GM19372 (cell line): Measurements from ENCODE around the gene CGNL1.

Experiments
- ATAC-seq: cut with Tn5 transposase; IDR thresholded peaks from one replicate; pipeline ENCODE4 v1.9.1; 2021; ENCODE audit warnings: mild to moderate bottlenecking, low read depth, moderate library complexity; ENCODE audit not compliant: unreplicated experiment

The CGNL1 gene

GRCh38 chr15:57559875-57560274, 183.6 kb downstream of the CGNL1 start:
- ATAC-seq: no peak

DNA sequence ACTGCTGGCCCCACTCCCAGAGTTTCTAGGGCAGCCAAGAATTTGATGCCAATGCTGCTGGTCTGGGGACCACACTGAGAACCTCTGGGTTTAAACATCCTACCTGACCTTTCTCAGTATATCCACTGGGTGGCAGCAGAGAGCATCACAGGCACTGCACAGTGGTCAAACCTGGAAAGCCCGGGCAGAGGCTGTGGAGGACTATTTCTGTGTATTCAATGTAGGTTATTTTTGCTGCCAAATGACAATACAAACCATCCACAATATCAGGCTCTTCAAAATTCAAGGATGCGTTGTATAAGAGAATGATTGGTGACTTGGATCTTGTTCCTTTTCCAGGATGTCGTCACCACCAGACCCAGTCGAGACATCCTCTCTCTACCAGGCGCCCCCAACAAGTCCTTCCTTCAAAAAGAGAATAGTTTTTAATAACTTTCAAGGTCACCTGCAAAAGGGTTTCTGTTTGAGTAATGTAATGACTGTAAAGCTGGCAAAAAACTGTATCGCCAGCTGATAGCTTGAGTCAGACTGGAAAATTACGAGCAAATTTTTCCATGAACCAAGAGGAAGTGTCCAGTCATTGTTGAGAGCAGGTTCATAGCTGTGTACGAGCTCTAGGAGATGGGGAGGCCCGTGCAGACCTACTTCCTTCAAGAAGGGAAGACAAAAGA, 184.9 kb downstream of the CGNL1 start:
- ATAC-seq: peak; percentile 85

DNA sequence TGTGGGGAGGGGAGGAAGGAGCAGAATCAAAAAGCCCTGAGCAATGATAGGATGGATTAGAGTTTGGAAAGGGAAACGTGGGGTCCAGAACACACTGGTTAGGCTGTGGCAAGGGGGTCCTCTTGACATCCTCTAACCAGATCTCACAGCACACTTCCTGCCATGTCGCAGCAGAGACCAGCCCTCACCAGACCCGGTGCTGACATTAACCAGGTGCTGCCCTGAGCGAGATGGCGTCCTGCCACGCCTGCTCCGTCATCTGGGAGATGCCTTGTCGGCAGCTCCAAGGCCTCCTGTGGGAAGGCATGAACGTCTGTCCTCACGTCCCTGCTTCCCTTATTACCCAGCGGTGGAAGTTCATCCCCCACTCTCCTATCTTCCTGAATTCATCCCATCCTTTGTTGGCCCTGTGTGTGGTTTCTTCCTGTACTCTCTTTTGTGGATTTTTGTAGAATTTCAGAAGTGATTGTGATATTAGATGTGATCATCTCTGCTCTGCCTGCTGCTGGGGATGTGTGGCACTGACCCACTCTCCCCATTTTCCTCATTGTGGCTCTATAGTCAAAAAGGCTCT, 186.0 kb downstream of the CGNL1 start:
- ATAC-seq: no peak

DNA sequence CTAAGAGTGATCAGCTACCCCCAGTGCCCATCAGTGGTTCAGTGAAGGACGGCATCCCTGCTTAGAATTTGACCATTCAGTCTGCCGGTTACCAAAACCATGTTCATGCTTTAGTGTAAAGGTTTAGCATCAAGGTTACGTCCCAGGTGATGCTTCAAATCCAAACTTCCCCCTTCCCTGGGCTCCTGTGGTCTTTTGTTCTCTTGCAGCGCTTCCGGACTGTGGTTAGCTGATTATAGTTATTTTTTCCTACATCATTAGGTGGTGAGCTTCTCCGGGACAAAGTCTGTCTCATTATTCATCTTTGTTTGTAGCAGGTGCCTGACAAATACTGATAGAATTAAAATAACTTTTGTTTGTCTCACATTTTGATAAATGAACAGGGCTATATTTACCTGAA, 187.1 kb downstream of the CGNL1 start:
- ATAC-seq: no peak

DNA sequence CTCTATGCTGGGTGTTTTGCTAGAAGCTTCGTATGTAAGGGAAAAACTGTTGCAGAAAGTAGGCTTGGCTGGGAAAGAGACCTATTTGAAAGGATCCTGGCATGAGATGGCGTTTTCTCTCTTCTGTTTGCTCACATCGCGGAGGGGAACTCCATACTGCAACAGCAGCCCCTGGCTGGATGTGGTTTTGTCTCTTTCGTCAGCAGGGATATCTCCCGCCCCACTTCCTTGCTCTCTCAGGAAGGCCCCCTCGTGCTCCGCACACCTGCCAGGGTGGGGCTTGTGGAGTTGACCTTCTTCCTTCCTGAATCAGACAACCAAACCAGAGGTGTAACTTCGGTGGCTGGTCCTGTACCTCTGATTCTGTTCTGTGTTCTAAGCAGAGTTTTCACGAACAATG, 189.0 kb downstream of the CGNL1 start:
- ATAC-seq: no peak

GRCh38 chr15:57566834-57567233, 190.5 kb downstream of the CGNL1 start:
- no peak for ATAC-seq

DNA sequence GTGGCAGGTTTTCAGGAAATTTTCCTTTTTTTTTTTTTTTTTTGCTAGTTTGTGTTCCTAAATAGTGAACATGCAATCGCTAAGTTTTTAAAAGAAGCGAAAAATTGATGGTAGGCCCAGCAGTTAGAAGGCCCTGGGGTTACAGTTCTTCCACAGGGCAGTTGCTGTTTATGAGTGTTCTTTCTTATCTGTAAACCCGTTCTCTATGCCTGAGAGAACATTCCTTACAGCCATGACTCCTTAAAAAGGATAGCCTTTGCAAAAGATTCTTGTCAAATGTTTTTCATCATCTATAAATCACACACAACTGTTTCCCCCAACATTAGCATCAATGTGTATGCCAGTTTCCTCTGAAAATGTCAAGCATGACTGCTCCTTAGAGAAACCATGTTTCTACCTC, 191.6 kb downstream of the CGNL1 start:
- ATAC-seq: no peak

GRCh38 chr15:57568299-57568698, 192.0 kb downstream of the CGNL1 start:
- no peak for ATAC-seq

- ATAC-seq: no peak
These were observed 194.0 kb downstream of the CGNL1 start for GRCh38 chr15:57570340-57570739.

- ATAC-seq: no peak
These were observed 194.7 kb downstream of the CGNL1 start for GRCh38 chr15:57570994-57571393.

- ATAC-seq: no peak
These were observed 195.4 kb downstream of the CGNL1 start for GRCh38 chr15:57571725-57572124.

DNA sequence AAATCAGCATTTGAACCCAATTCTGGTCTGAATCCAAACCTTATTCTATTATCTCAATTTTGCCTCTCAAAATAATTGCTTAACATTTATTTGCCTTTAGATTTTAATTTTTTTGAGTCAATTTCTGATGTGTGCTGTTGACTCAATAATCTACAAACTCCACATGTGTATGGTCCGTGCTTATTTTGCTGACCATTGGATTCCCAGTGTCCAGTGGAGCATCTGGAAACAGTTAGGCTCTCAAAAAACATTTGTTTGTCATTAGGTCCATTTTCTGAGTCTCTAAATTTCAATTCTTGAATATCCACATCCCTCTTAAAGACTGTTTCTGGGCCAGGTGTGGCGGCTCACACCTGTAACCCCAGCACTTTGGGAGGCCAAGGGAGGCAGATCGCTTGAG, 196.2 kb downstream of the CGNL1 start:
- no peak for ATAC-seq

GRCh38 chr15:57573151-57573550, 196.8 kb downstream of the CGNL1 start:
- no peak for ATAC-seq

DNA sequence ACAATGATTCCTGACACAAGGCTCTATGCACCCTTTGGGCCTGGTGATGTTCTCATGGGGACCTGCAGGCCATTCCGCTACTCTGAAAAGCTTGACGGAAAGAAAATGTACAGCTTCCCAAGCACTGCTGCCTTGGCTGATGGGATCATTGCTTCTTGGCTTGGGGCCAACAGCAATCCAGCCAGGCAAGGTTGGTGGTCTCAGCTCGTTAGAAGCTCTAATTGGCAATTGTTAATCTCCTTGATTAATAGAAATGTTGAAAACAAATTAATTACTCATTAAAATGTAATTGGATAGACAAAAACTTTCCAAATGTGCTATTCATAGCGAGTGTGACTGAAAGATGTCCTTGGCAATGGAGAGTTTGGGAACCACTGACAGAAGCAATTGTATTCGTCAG, 199.1 kb downstream of the CGNL1 start:
- ATAC-seq: no peak

- no peak for ATAC-seq
These were observed 202.1 kb downstream of the CGNL1 start for GRCh38 chr15:57578288-57578900.

GRCh38 chr15:57580428-57580827, 204.1 kb downstream of the CGNL1 start:
- no peak for ATAC-seq

DNA sequence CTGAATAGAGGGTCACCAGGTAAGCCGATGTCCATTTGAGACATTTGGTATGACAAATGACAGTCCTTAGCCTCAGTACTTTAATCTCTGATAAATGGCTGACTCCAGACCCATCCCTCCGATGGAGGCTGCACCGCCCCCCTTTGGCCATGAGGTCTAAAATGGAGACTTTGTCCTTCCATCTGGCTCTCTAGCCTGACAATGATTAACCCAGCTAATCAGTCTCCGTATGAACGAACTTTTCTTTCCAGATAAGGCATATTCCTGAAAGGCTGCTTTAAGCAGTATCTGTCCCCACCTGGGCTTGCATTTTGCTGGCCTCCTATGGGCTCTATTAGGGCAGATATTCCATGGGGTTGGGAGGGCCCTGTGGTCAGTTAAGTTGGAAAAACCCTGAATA, 204.6 kb downstream of the CGNL1 start:
- no peak for ATAC-seq

GRCh38 chr15:57582090-57582489, 205.8 kb downstream of the CGNL1 start:
- ATAC-seq: no peak

- no peak for ATAC-seq
These were observed 207.0 kb downstream of the CGNL1 start for GRCh38 chr15:57583282-57583681.

DNA sequence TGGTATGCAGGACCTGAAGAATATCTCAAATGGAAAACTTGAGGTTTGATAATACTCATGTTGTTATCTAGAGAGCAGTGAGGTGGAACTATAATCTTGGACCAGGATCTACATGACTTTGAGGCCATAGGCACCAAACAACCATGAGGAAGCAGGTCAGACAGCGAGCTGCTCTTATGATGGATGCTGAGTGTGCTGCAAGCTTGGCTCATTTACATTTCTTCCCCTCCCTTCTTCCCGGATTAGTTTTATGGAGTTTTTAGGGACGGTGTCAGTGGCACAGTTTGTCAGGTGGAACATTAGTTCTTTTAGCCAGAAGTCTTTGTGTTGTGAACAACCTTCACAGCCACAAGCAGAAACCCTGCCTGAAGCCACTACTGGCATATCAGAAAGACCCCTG, 207.4 kb downstream of the CGNL1 start:
- no peak for ATAC-seq

DNA sequence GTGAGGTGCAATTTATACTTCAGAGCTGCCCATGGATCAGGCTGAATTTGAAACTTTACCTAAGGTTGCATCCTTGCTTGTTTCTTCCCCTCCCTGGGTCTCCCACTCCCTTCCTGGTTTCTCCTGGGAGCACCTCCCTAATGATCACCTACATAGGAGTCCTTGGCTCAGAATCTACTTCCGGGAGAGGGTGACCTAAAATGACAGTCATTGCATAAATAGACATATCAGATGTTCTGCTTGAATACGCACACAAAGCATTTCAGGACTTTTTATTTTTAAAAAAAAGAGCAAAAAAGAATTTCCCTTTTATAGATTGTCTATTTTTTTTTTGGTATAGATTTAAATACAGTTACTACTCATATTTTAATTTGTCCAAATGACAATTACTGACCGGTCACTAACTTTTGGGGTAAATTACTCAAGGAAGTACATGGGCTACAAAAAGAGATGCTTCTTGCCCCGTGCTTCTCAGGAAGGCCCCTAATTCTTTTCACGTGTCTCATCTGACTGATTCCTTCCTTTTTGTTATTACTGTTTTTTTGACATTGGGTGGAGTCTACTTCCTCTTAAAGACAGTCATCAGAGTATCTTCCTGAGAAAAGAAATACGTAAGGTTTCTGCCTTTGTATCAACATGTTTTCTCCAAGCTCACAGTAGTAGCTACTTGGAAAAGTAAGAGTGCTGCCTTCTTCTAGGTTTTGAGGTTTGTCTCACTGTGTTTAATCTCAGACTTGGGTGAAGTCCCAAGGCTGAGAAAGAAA, 210.5 kb downstream of the CGNL1 start:
- no peak for ATAC-seq
